Lower leg skin (tissue), 4 donors: ENCODE results near the gene PRMT2. TPM values are rescaled to one million over a fixed set of nuclear protein-coding genes. Genes with fewer than 3 reads are reported as not detected.

Experiments used
- DNase-seq, 2 donors: peaks; one replicate each; pipeline ENCODE4 v3.0.0-alpha.2; 2019; ENCODE audit warnings: low spot score in 2 of 2
- H3K4me3 ChIP-seq: fragments of 200-600 bp; sonication (generic); 2 replicates; pipeline ENCODE4 v1.5.1; 2017; ENCODE audit warnings: mild to moderate bottlenecking, low read depth; ENCODE audit not compliant: poor library complexity, severe bottlenecking
- CTCF ChIP-seq, 3 donors: fragments of 450-650 bp; IDR thresholded peaks; one replicate each; pipeline ENCODE4 v1.5.1; 2016; ENCODE audit warnings: antibody characterized with exemption in 3 of 3, mild to moderate bottlenecking in 3 of 3, moderate library complexity in 2 of 3
- POLR2A ChIP-seq, 2 donors: fragments of 450-650 bp; IDR thresholded peaks; one replicate each; pipeline ENCODE4 v1.6.1; 2016 to 2017; ENCODE audit warnings: antibody characterized with exemption in 2 of 2, mild to moderate bottlenecking in 1 of 2, moderate library complexity in 1 of 2
- WGBS, 2 donors: methylation state at CpG; one replicate each; pipeline ENCODE4 v1.1.5; 2018; 5-methylcytosine and 5-hydroxymethylcytosine counted together
- intact Hi-C: fragments of 100-400 bp; cut with DNase I; formaldehyde crosslinking; loops from one replicate; pipeline ENCODE4 v1.15.0; 2023; ENCODE audit warnings: low total_unique reads
- total RNA-seq, 4 donors: library from RNA; depleted of rRNA; stranded (reverse); fragments of >200 nt; gene quantifications; one replicate each; pipeline ENCODE4 v1.1.0, GENCODE V29; 2016

Gene PRMT2
- total RNA-seq, 4 donors from 2014 or later, result 88.0 to 115 (median 95.2) TPM

- no peak for DNase-seq
- no peak for TF ChIP-seq POLR2A (IDR thresholded peaks at IDR 0.05)
- TF ChIP-seq CTCF (IDR thresholded peaks at IDR 0.05), result no peak
- WGBS, 2 donors, result 48 to 52% methylated on average over 3 of the region's 3 CpGs
- intact Hi-C loops, result no loop called here
- no peak overlapping the region for H3K4me3 ChIP-seq
Observed at GRCh38 chr21:46637952-46638746, 2.7 kb downstream of the PRMT2 start.

GRCh38 chr21:46639489-46640386 lies 4.3 kb downstream of the PRMT2 start:
- DNase-seq, result no peak
- TF ChIP-seq CTCF (IDR thresholded peaks at IDR 0.05) (no peak), POLR2A (IDR thresholded peaks at IDR 0.05) (no peak)
- 79 to 82% methylated on average over 8 of the region's 8 CpGs for WGBS, 2 donors
- no peak overlapping the region for H3K4me3 ChIP-seq
- intact Hi-C loops, result no loop called here

GRCh38 chr21:46641656-46642055 lies 6.2 kb downstream of the PRMT2 start:
- WGBS, 2 donors, result 68 to 69% methylated on average over 8 of the region's 8 CpGs
- H3K4me3 ChIP-seq, result no peak overlapping the region
- intact Hi-C loops, result no loop called here

GRCh38 chr21:46643379-46644177 lies 8.1 kb downstream of the PRMT2 start:
- WGBS, 2 donors, result 80 to 85% methylated on average over 12 of the region's 12 CpGs
- TF ChIP-seq POLR2A (IDR thresholded peaks at IDR 0.05), result no peak
- no peak for TF ChIP-seq CTCF (IDR thresholded peaks at IDR 0.05)
- intact Hi-C loops, result no loop called here
- no peak overlapping the region for H3K4me3 ChIP-seq
- DNase-seq, result no peak

More at GRCh38 chr21:46641656-46642055, 6.2 kb downstream of the PRMT2 start:
- no peak for DNase-seq
- TF ChIP-seq CTCF (IDR thresholded peaks at IDR 0.05), result no peak
- TF ChIP-seq POLR2A (IDR thresholded peaks at IDR 0.05), result no peak

- DNase-seq, result no peak
- intact Hi-C loops, result no loop called here
- TF ChIP-seq CTCF (IDR thresholded peaks at IDR 0.05) (no peak), POLR2A (IDR thresholded peaks at IDR 0.05) (no peak)
- 87 to 90% methylated on average over 5 of the region's 5 CpGs for WGBS, 2 donors
- no peak overlapping the region for H3K4me3 ChIP-seq
Observed at GRCh38 chr21:46645840-46646239, 10.4 kb downstream of the PRMT2 start.
